ENCODE measurements around the gene NPTXR. TPM values are rescaled to one million over a fixed set of nuclear protein-coding genes. Genes with fewer than 3 reads are reported as not detected.

The NPTXR gene
- total RNA-seq, 1 donor from 2014 or later = 4.8 TPM

GRCh38 chr22:38850399-38850798, 6.6 kb upstream of the NPTXR start:
- no peak overlapping the region for H3K27ac Mint-ChIP-seq (ENCODE audit: unreplicated experiment)
- no peaks in the 10 kb centered on the region for H3K36me3 Mint-ChIP-seq (ENCODE audit: unreplicated experiment)
- H3K4me1 Mint-ChIP-seq (ENCODE audit: unreplicated experiment) = peaks cover 4% of the 10 kb centered on the region
- peaks cover 37% of the 10 kb centered on the region for H3K27me3 Mint-ChIP-seq (ENCODE audit: unreplicated experiment)
- H3K4me3 Mint-ChIP-seq (ENCODE audit: unreplicated experiment) = no peak overlapping the region
- DNase-seq (ENCODE audit: extremely low spot score, unreplicated experiment) = no peak
- H3K9me3 Mint-ChIP-seq (ENCODE audit: unreplicated experiment) = no peaks in the 10 kb centered on the region
- TF ChIP-seq CTCF (IDR thresholded peaks at IDR 0.05) = no peak

GRCh38 chr22:38849811-38850210, 6.0 kb upstream of the NPTXR start:
- Mint-ChIP-seq H3K4me3 (ENCODE audit: unreplicated experiment) (no peak overlapping the region), H3K36me3 (ENCODE audit: unreplicated experiment) (no peaks in the 10 kb centered on the region), H3K9me3 (ENCODE audit: unreplicated experiment) (no peaks in the 10 kb centered on the region), H3K27me3 (ENCODE audit: unreplicated experiment) (peaks cover 42% of the 10 kb centered on the region), H3K4me1 (ENCODE audit: unreplicated experiment) (peaks cover 4% of the 10 kb centered on the region), H3K27ac (ENCODE audit: unreplicated experiment) (no peak overlapping the region)
- no peak for TF ChIP-seq CTCF (IDR thresholded peaks at IDR 0.05)
- no peak for DNase-seq (ENCODE audit: extremely low spot score, unreplicated experiment)

- H3K4me1 Mint-ChIP-seq (ENCODE audit: unreplicated experiment) = peaks cover 10% of the 10 kb centered on the region
- peaks cover 54% of the 10 kb centered on the region for H3K27me3 Mint-ChIP-seq (ENCODE audit: unreplicated experiment)
- no peak overlapping the region for H3K4me3 Mint-ChIP-seq (ENCODE audit: unreplicated experiment)
- no peaks in the 10 kb centered on the region for H3K36me3 Mint-ChIP-seq (ENCODE audit: unreplicated experiment)
- DNase-seq (ENCODE audit: extremely low spot score, unreplicated experiment) = no peak
- no peak for TF ChIP-seq CTCF (IDR thresholded peaks at IDR 0.05)
- H3K9me3 Mint-ChIP-seq (ENCODE audit: unreplicated experiment) = no peaks in the 10 kb centered on the region
- H3K27ac Mint-ChIP-seq (ENCODE audit: unreplicated experiment) = no peak overlapping the region
Observed at GRCh38 chr22:38846412-38846811, 2.6 kb upstream of the NPTXR start.

GRCh38 chr22:38845004-38845740, 1.3 kb upstream of the NPTXR start:
- TF ChIP-seq CTCF (IDR thresholded peaks at IDR 0.05) = no peak
- Mint-ChIP-seq H3K27ac (ENCODE audit: unreplicated experiment) (no peak overlapping the region), H3K27me3 (ENCODE audit: unreplicated experiment) (peaks cover 58% of the 10 kb centered on the region)

GRCh38 chr22:38844315-38845003, 631 bp upstream of the NPTXR start:
- Mint-ChIP-seq H3K27me3 (ENCODE audit: unreplicated experiment) (peaks cover 62% of the 10 kb centered on the region), H3K4me1 (ENCODE audit: unreplicated experiment) (peaks cover 10% of the 10 kb centered on the region), H3K9me3 (ENCODE audit: unreplicated experiment) (no peaks in the 10 kb centered on the region), H3K4me3 (ENCODE audit: unreplicated experiment) (peak overlapping the region; percentile 32), H3K36me3 (ENCODE audit: unreplicated experiment) (no peaks in the 10 kb centered on the region), H3K27ac (ENCODE audit: unreplicated experiment) (no peak overlapping the region)
- no peak for DNase-seq (ENCODE audit: extremely low spot score, unreplicated experiment)
- no peak for TF ChIP-seq CTCF (IDR thresholded peaks at IDR 0.05)

More at GRCh38 chr22:38845004-38845740, 1.3 kb upstream of the NPTXR start:
- Mint-ChIP-seq H3K9me3 (ENCODE audit: unreplicated experiment) (no peaks in the 10 kb centered on the region), H3K4me1 (ENCODE audit: unreplicated experiment) (peaks cover 10% of the 10 kb centered on the region), H3K4me3 (ENCODE audit: unreplicated experiment) (peak overlapping the region; percentile 32), H3K36me3 (ENCODE audit: unreplicated experiment) (no peaks in the 10 kb centered on the region)
- no peak for DNase-seq (ENCODE audit: extremely low spot score, unreplicated experiment)

Data from osteocyte (in vitro differentiated cells).